Fibroblast of pulmonary artery (primary cell): ENCODE data around the gene PNMT.

Experiments
- DNase-seq: peaks from one replicate; pipeline ENCODE4 v3.0.0-alpha.2; 2010; ENCODE audit warnings: low read depth
- H3K4me3 ChIP-seq: replicated peaks from 2 replicates; pipeline ENCODE4 v1.5.1; 2011; ENCODE audit warnings: low read depth, mild to moderate bottlenecking, control low read depth, low read length, moderate library complexity
- CTCF ChIP-seq: IDR thresholded peaks from 2 replicates; pipeline ENCODE4 v1.5.1; 2011; ENCODE audit warnings: mild to moderate bottlenecking, control low read depth, low read length, inconsistent platforms; ENCODE audit errors: missing control alignments

The PNMT gene

GRCh38 chr17:39667945-39668924 lies at the start of gene PNMT:
Gene PNMT, plus strand, starts transcription at chr17:39668453. Its CDS starts 23 bp downstream, at chr17:39668476.
- peak; percentile 48 for TF ChIP-seq CTCF
- DNase-seq, result peak; percentile 61
- H3K4me3 ChIP-seq, result no peak within 1 kb of the TSS

- no peak for TF ChIP-seq CTCF
- no peak overlapping the region for H3K4me3 ChIP-seq
- DNase-seq, result no peak
Measured at GRCh38 chr17:39618956-39619785, 49.1 kb upstream of the PNMT start.

GRCh38 chr17:39619786-39620101 lies 48.5 kb upstream of the PNMT start:
- no peak overlapping the region for H3K4me3 ChIP-seq
- no peak for TF ChIP-seq CTCF
- no peak for DNase-seq

GRCh38 chr17:39621523-39622379 lies 46.5 kb upstream of the PNMT start:
- H3K4me3 ChIP-seq, result no peak overlapping the region
- peak; percentile 81 for DNase-seq
- TF ChIP-seq CTCF, result no peak

- no peak overlapping the region for H3K4me3 ChIP-seq
- no peak for TF ChIP-seq CTCF
- DNase-seq, result no peak
Measured at GRCh38 chr17:39622380-39623006, 45.8 kb upstream of the PNMT start.

- no peak overlapping the region for H3K4me3 ChIP-seq
- peak; percentile 93 for TF ChIP-seq CTCF
- peak; percentile 61 for DNase-seq
Measured at GRCh38 chr17:39623356-39623950, 44.8 kb upstream of the PNMT start.
